ENCODE data around the gene ANKRD33B. TPM values are rescaled to one million over a fixed set of nuclear protein-coding genes. Genes with fewer than 3 reads are reported as not detected.
"Not testable (repeated sequence)": the region's sequence is repeated elsewhere in the genome, so short reads cannot be mapped to it uniquely, and the experiment has no call there.

The ANKRD33B gene
- total RNA-seq, 1 donor from 2014 or later = 13.3 TPM

DNA sequence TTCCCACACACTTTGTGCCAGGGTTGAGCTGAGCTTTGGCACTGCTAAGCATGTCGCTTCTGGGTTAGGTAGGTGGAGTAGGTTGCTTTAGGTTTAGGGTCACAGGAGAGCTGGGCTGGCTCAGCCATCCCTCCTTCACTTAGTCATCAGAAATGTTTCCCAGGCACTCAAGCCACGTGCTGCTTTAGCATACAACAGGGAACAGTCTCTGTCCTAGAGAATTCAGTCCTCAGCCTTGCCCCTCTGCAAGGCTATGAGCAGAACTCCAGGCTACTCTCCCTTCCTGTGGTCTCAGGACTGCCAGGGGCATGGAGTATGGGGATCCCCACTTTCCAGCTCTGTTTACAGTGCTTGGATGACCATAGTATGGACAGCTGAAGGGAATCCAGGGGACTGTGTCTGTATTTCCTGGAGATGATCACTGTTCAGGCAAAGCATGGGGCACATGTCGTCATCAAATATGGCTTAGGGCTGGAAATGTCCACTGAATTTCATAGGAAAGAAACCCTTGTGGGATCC lies 7.5 kb upstream of the ANKRD33B start:
- intact Hi-C loops (cut with micrococcal nuclease) = no loop called here

DNA sequence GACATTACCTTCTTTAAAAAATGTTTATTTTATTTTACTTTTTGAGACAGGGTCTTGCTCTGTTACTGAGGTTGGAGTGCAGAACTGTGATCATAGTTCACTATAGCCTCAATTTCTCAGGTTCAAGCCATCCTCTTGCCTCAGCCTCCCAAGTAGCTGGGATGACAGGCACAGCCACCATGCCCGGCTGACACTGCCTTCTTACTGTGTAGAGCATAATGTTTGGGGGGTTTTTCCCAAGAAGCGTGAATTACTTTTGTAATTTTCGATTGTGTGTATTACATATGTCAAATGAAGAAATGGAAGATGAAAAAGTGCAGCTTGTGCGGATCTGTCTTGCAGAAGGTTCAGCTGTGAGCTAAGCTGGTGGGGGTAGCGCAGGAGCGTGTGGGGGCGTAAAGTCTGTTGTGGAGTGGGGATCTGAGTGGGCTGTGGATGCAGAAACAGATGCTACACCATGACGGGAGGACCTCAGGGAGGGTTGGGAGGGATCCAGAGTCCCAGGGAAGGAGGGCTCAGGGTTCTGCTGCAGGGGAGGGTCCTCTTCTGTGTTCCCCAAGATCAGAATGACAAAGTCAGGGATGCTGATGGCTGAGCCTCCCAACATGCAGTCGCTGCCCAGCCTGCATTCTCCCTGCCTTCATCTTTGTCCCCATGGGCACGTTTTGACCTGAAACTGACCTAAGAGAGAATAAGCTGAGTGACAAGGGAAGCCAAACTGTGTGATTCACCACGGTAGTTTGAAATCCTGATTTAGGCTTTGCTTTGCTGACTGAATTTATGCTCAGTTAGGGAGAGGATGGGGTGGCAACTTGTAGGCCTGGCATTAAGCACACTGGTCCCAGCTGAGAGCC lies 6.8 kb upstream of the ANKRD33B start:
- intact Hi-C loops (cut with micrococcal nuclease) = no loop called here

DNA sequence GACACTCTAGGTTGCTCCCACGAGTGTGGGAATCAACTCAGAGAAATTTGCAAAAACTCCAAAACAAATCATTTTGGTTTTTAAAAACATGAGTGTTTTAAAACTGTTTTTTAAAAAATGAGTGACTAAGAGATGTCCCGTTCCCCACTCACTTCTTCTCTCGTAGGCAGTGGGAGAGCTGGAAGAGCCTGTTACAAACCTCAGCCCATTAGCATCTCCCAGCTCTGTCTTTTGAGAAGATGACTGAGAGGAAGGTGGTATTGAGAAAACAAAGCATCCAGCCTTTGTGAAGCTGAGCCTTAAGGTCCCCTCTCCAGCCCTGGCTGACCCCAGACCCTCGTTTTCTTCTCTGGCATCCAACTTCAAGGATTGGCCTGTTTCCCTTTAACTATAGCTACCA lies 4.7 kb upstream of the ANKRD33B start:
- intact Hi-C loops (cut with micrococcal nuclease) = no loop called here

DNA sequence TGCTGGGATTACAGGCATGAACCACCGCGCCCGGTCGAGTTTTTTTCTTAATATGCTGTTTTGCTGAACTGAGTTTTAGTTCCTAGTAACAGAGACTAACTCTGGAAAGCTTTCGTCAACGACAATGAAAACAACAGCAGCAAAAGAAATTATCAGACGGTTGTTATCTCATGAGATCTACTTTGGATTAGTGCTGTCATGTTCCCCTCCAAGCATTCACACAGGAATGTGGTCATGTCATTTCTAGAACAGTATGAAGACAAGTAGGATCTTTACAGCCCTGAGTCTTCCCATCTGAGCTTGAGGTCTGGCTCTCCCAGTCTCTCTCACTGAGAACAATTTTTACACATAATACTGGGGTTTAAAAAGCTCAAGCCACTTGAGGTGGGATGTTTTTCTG lies 4.0 kb upstream of the ANKRD33B start:
- intact Hi-C loops (cut with micrococcal nuclease) = no loop called here

DNA sequence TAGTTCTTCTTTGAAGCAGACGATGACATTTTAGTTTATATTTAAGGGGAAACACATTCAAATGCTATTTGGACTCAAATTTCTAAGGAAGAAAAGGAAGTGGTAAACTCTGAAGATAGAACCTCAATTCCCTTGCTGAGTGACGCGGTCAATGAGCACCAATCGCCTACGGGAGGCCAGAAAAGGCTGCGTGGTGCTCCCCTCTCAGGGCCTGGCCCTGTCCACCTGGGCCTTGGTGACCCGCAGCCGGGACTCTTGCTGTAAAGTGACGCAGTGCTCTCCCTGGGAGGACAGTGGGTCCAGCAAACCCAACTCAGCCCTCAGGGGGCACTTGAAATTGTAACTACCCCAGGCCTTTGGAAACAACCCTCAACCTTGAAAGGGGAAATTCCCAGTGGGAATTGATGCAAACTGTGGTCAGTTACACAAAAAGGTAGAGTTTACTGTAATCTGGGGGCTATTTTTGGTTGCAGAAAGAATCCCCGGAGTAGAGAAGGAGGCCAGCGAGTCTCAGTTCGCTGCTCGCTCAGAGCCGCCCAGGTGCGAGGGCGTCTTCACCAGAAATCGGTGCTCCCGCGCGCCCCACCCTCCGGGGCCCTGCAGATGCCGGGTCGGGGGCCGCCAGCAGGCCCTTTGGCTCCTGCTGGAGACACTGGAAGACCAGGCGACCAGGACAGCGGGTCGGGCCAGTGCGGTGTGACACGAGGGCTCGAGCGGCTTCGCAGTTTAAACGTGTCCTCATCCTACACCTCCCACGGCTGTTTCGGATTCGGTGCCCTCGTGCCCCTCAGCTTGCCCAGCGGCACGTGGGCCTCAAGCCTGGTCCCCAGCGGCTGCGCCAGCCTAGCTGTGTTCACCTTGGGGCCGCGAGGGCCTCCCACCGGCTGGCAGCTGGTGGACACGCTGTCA lies 1.4 kb upstream of the ANKRD33B start:
- intact Hi-C loops (cut with micrococcal nuclease) = no loop called here

DNA sequence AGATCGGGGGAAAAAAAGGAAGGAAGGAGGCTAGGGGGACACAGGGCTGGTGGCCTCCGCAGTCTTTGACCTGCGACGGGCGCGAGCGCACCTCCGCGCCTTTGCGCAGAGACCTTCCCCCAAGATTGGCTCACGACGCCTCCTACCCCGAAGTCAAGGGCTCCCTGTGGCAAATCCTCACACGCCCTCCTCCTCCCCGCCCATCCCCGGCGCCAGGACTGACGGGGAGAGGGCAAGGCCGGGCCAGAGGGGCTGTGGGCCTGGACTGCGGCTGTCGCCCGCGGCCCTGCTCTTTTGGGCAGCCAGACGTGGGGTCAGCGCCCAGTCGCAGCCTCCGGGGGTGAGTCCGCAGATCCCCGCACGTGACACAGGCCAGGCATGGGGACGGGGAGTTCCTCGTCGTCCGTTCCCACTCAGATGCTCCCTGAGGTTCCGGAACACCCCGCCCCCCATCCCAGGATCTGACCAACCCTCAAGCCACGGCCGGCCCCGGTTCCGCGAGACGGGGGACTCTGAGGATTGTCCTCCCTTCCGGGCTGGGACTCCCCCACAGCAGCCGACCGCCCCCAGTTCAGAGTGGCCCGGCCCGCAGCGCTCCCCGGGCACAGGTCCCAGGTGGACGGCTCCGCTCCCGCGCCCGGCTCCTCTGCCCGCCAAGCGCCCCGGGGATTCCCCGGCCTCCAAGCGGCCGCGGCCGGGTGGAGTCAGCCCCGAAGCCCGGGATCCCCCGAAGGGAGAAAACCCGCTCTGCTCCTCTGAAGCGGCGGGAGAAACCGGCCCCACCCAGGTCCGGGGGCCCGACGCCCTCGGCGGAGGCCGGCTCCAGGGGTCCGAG lies 543 bp upstream of the ANKRD33B start:
- intact Hi-C loops (cut with micrococcal nuclease) = no loop called here

DNA sequence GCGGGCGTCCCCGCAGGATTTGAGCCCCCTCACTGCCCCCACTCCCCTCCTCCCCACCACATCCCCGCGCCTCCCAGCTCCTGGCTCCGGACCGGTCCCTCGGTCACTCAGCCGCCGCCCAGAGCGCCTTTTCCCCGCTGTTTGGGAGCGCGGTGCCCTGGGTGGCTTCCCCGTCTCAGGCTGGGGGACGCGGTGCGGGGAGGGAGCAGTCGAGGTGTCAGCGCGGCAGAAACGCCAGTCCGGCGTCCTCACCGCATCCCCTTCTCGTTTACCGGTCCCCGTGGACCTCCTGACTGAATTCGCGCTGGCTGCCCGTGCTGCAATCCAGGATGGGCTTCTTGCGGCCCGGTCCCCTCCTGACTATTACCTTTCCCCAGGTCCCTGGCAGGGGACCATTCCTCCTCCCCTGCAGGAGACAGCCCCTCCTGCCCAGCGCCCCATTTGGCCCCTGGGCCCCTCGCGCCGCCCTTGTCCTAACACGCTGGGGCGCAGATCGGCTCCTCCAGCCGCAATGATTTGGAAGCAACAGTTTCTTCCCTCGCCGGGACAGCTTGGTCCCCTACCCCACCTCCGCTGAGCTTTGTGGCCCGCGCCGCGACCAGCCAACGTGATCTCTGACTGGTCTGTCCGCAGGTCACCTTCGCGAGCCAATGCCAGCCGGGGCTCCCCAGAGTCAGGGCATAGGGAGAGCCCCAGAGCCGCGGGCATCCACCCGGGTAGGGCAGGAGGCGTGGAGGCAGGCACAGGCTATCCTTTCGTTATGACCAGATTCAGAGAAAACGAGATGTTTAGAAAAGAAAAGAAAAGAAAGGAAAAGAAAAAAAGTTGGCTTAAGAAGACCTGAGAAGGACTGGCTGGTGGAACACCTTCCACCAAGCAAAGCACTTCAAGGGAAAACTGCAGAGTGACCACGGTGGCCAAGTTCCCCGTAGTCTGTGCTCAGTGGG lies 1.2 kb downstream of the ANKRD33B start:
- intact Hi-C loops (cut with micrococcal nuclease) = loop anchor here (1.0 kb wide), 11 partner anchors 14 to 316 kb away; partner anchors contain the start of genes ATPSCKMT, DAP, MARCHF6 and ROPN1L

DNA sequence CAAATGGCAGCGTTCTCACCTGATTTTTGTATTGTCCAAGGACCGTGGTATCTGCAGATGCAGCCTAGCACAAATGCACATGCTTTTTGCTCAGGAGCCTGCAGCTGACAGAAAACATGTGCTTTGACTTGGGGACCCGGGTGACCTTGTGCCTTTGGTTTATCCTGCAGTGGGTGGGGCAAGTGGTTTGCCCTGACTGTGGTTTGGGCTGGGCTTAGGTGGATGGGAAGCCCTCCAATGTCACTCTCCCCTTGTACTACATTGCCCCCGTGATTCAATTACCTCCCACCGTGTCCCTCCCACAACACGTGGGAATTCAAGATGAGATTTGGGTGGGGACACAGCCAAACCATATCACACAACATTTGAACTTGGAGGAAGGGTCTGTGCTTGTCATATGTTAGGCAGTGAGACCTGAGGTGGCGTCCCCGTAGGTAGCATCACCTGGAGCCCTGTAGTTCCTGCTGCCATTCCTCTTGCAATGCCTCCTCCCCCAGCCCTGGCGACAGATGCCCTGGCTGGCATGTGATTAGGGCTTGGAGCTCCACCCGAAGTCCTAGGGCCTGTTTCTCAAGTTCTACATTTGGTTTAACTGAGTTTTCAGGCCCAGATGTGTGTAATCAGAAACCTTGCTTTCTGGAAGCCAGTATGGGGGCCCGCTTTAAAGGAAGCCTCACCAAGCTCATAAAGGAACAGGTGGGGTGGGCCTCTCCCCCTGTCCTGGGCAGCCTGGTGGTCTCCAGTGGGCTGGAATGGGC lies 2.1 kb downstream of the ANKRD33B start:
- intact Hi-C loops (cut with micrococcal nuclease) = loop anchor here (1.0 kb wide), 2 partner anchors 13 to 317 kb away; partner anchors contain the start of gene ATPSCKMT

DNA sequence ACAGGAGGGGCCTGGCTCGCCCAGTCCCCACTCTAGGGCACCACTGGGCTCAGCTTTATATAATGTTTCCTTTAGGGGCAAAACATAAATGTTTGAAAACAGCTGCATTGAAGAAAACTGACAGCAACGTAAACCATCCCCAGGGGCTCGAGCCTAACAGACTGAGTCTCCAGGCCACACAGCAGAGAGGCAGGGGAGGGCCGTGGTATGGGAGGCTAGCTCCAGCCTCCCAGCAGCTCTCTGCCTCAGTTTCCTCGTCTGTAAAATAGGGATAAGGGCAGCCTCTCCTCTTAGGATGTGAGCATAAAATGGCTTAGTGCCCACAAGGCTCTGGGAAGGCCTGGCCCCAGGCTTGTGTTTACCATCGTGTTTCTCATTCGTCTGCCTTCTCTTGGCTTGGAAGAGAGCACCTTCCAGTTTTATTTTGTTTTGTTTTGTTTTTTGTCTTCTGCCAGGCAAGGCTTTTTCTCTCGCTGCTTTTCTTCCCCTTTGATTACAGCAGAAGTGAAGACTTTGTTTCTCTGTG lies 2.7 kb downstream of the ANKRD33B start:
- intact Hi-C loops (cut with micrococcal nuclease) = no loop called here

DNA sequence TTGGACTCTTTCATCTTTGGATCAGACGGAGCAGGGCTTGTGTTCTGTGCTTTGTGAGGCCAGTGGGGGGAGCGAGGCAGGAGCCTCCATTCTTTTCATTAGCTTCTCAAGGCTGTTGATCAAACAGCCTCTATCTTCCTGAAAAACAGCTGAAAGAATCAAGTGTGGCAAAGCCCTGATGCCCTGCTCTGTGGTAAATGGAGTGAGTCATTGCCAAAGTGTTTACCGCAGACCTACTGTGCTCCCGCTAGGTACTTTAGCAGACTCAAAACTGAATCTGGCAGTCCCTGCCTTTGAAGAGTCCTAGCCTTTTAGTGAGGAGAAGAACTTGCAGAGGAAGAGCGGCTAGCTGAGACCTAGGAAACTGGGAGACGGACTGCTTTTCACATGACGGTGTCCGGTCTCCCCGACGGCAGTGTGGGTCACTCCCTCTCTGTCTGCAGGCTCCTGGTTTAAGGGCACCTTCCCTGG lies 3.3 kb downstream of the ANKRD33B start:
- intact Hi-C loops (cut with micrococcal nuclease) = no loop called here

DNA sequence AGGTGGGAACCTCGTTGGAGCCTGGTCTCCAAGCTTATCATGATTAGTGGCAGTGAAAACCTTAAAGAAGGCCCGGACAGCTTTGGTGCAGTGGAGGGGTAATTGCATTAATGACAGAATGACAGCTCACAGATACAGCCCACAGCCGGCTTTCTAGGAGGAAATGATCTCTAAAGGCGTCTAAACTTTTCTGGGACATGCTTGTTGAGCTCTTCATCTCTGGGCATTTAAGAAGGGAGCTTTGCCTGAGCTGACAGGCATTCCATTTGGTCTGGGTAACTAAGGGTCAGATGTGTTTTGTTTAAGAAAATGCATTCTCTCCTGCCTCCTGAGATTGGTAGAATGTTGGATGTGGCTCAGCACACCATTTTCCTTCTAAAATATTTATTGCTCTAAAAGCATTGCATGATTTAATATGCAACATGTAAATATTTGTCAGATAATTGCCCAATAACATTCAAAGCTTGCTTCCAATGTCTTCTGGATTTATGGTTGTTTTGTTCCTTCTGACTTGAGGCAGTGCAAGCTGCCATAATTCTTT lies 4.0 kb downstream of the ANKRD33B start:
- intact Hi-C loops (cut with micrococcal nuclease) = no loop called here

DNA sequence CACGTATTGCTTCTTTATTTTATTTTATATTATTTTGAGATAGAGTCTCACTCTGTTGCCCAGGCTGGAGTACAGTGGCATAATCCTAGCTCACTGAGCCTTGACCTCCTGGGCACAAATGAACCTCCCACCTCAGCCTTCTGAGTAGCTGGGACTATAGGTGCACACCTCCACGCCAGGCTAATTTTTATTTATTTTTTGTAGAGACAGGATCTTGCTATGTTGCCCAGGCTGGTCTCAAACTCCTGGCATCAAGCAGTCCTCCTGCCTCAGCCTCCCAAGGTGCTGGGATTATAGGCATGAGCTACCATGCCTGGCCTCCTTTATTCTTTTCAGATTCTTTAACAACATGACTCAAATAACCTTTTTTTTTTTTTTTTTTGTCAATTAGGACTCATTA lies 6.7 kb downstream of the ANKRD33B start:
- intact Hi-C loops (cut with micrococcal nuclease) = not testable (repeated sequence)

DNA sequence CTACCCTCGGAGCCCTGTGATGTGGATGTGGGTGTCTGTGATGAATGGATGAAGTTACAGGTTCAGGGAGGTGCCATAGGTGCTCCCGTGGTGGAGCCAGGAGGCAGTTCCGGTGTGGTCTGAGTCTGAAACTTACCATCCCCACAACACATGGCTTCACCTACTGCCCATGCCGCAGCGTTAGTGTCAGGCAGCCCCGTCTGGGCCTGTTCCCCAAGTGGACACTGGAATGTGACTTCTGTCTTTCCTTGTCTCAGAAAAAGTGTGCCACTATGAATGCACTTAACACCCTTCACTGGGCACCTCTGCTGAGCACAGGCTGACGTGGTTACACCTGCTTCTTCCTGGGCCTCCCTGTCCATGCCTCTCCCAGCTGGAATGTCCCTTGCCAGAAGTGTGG lies 8.6 kb downstream of the ANKRD33B start:
- intact Hi-C loops (cut with micrococcal nuclease) = no loop called here

DNA sequence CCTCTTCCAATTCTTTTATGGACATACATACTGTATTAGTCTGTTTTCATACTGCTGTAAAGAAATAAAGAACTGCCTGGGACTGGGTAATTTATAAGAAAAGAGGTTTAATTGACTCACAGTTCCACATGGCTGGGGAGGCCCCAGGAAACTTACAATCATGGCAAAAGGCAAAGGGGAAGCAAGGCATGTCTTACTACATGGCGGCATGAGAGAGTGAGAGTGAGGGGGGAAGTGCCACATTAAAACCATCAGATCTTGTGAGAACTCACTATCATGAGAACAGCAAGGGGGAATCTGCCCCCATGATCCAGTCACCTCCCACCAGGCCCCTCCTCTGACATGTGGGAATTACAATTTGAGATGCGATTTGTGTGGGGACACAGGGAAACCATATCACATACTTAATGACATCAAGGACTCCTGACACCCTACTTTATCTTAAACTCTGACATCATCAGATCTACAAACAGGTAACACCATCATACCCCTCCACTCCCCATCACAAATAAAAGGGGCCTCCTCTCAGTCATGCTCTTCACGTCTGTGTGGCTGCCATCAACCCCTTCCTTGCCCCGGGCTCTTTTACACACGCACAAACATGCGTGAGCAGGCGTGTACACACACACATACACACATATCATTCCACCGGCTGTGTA lies 9.7 kb downstream of the ANKRD33B start:
- intact Hi-C loops (cut with micrococcal nuclease) = no loop called here

DNA sequence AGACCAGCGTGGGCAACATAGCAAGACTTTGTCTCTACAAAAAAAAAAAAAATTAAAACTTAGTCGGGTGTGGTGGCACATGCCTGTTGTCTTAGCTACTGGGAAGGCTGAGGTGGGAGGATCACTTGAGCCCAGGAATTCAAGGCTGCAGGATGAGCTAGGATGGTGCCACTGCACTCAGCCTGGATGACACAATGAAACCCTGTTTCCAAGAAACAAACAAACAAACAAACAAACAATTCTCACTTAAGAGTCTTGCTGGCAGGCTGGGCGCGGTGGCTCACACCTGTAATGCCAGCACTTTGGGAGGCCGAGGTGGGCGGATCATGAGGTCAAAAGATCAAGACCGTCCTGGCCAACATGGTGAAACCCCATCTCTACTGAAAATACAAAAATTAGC lies 11.0 kb downstream of the ANKRD33B start:
- intact Hi-C loops (cut with micrococcal nuclease) = loop anchor here (5.0 kb wide), 1 partner anchor 293 kb away; no protein-coding TSS in a partner anchor

DNA sequence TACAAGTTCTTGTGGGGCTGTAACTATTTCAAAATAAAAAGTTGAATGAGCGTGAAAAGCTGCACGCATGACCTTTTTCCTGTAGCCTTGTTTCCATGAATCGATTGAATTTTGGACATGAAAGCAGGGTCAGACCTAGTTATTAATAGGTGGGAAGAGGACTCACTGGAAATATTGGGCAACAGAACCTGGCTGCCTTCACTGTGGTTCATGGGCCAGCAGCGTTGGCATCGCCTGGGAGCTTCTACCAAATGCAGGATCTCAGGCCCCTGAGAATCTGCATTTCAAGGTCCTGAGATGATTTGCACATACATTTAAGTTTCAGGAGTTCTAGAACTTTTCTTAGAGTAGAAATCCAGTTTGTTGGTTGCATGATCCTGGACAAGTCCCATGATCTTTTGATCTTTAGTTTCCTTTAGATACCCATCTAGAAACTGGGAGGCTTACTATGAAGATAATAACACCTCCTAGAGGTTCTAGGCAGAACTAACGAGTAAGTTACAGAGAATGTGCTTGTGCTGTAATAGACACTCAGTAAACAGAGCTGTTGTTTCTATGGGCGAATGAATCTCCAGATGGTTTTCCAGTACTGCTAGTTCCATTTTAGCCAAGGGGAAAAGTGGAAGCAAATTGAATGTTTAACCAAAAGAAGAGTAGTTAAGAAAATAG lies 12.4 kb downstream of the ANKRD33B start:
- intact Hi-C loops (cut with micrococcal nuclease) = loop anchor here (5.0 kb wide), 1 partner anchor 294 kb away; no protein-coding TSS in a partner anchor

DNA sequence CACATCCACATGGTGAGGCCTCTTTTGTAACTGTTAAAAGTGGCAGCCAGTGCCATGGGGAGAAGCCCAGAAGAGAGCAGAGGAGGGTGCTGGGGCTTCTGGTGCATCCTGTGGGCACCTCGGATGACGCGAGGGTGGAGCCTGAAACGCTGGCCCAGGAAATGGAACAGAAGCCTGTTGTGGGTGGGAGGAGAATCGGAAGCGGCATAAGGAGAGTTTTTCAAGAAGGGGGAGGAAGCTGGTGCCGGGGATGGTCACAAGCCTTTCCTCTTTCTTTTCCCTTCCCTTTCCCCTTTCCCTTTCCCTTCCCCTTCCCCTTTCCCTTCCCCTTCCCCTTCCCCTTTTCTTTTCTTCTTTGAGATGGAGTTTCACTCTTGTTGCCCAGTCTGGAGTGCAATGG lies 12.9 kb downstream of the ANKRD33B start:
- intact Hi-C loops (cut with micrococcal nuclease) = loop anchor here (5.0 kb wide), 1 partner anchor 294 kb away; no protein-coding TSS in a partner anchor
